ENCODE measurements around the gene RPRML. TPM values are rescaled to one million over a fixed set of nuclear protein-coding genes. Genes with fewer than 3 reads are reported as not detected.
"Not testable (repeated sequence)": the region's sequence is repeated elsewhere in the genome, so short reads cannot be mapped to it uniquely, and the experiment has no call there.

Gene RPRML
- total RNA-seq, 6 experiments from 2014 or later = not detected

- Mint-ChIP-seq H3K4me1 (ENCODE audit: low read depth) (peaks cover 14% of the 10 kb centered on the region), H3K27me3 (ENCODE audit: insufficient read depth) (peaks cover 50% of the 10 kb centered on the region), H3K4me3 (no peak overlapping the region; the same call in 1 of the 2 replicates), H3K36me3 (ENCODE audit: low read depth) (no peaks in the 10 kb centered on the region), H3K9me3 (no peaks in the 10 kb centered on the region; the same call in 1 of the 2 replicates), H3K27ac (no peak overlapping the region)
- peak; percentile 12 for DNase-seq
- TF ChIP-seq CTCF (IDR thresholded peaks at IDR 0.05) = no peak
Measured at GRCh38 chr17:46964315-46965265, 14.5 kb downstream of the RPRML start.

- no peak overlapping the region for H3K27ac Mint-ChIP-seq
- H3K9me3 Mint-ChIP-seq = no peaks in the 10 kb centered on the region; the same call in 1 of the 2 replicates
- H3K27me3 Mint-ChIP-seq (ENCODE audit: insufficient read depth) = peaks cover 54% of the 10 kb centered on the region
- no peak for DNase-seq
- no peak overlapping the region for H3K4me3 Mint-ChIP-seq
- H3K36me3 Mint-ChIP-seq (ENCODE audit: low read depth) = no peaks in the 10 kb centered on the region
- peaks cover 13% of the 10 kb centered on the region for H3K4me1 Mint-ChIP-seq (ENCODE audit: low read depth)
- no peak for TF ChIP-seq CTCF (IDR thresholded peaks at IDR 0.05)
Measured at GRCh38 chr17:46963571-46963970, 15.5 kb downstream of the RPRML start.

DNA sequence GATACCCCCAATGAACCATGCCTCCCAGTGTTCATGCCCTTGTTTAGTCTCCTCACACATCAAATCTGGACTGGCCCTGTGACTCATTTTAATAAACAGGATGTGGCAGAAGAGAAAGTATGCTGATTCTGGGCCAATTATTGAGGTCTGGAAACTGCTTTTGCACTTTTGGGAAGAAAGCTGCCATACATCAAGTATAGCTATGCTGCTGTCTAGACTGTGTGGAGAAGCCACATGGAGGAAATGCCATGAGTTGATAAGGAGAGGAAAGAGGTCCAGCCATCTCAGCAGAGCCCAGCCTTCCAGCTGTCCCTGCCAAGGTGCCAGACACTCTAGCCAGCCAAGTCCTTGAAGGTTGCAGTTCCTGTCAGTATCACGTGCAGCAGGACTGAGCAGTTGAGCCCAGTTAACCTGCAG is 16.7 kb downstream of the RPRML start:
- Mint-ChIP-seq H3K4me1 (ENCODE audit: low read depth) (peaks cover 7% of the 10 kb centered on the region), H3K27ac (no peak overlapping the region), H3K36me3 (ENCODE audit: low read depth) (no peaks in the 10 kb centered on the region), H3K4me3 (no peak overlapping the region), H3K9me3 (no peaks in the 10 kb centered on the region; the same call in 1 of the 2 replicates), H3K27me3 (ENCODE audit: insufficient read depth) (peaks cover 56% of the 10 kb centered on the region)
- TF ChIP-seq CTCF (IDR thresholded peaks at IDR 0.05) = no peak
- DNase-seq = no peak

- Mint-ChIP-seq H3K4me3 (no peak overlapping the region), H3K27ac (no peak overlapping the region), H3K27me3 (ENCODE audit: insufficient read depth) (peaks cover 49% of the 10 kb centered on the region), H3K36me3 (ENCODE audit: low read depth) (no peaks in the 10 kb centered on the region), H3K4me1 (ENCODE audit: low read depth) (peaks cover 7% of the 10 kb centered on the region), H3K9me3 (no peaks in the 10 kb centered on the region; the same call in 1 of the 2 replicates)
- no peak for DNase-seq
- no peak for TF ChIP-seq CTCF (IDR thresholded peaks at IDR 0.05)
Measured at GRCh38 chr17:46960152-46960551, 18.9 kb downstream of the RPRML start.

DNA sequence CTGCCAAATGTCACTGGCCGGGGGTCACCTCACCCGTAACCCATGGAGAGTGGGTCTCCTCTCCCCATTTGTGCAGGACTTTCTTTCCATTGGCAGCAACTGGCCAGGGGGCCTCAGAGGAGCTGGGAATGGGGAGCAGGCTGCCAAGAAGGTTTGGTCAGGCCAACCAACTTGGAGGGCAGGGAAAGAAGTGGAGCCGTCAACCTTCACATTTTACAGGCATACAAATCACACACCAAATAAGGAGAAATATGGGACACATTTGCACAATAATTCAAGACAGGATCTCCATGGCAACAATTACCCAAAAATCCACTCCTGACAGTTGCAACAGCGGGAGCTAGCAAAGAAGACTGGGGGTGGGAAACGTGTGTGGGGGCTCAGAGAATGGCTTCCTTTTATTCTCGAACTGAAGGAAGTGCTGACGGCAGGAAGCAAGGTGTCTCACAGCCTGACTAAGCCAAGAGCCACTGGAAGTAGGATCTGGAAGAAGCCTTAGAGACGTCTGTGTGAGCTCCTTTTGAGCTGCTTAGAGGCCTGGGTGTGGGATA is 20.9 kb downstream of the RPRML start:
- no peak overlapping the region for H3K4me3 Mint-ChIP-seq
- no peak overlapping the region for H3K27ac Mint-ChIP-seq
- H3K9me3 Mint-ChIP-seq = peaks cover 8% of the 10 kb centered on the region; the same call in 1 of the 2 replicates
- H3K27me3 Mint-ChIP-seq (ENCODE audit: insufficient read depth) = peaks cover 49% of the 10 kb centered on the region
- no peak for DNase-seq
- H3K4me1 Mint-ChIP-seq (ENCODE audit: low read depth) = peaks cover 7% of the 10 kb centered on the region
- no peak for TF ChIP-seq CTCF (IDR thresholded peaks at IDR 0.05)
- H3K36me3 Mint-ChIP-seq (ENCODE audit: low read depth) = no peaks in the 10 kb centered on the region

DNA sequence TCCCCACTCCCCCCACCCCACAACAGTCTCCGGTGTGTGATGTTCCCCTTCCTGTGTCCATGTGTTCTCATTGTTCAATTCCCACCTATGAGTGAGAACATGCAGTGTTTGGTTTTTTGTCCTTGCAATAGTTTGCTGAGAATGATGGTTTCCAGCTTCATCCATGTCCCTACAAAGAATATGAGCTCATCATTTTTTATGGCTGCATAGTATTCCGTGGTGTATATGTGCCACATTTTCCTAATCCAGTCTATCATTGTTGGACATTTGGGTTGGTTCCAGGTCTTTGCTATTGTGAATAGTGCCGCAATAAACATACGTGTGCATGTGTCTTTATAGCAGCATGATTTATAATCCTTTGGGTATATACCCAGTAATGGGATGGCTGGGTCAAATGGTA is 25.9 kb downstream of the RPRML start:
- H3K27ac Mint-ChIP-seq, H3K9me3 Mint-ChIP-seq: not testable (repeated sequence)

More for the DNA sequence above, 25.9 kb downstream of the RPRML start:
- not testable (repeated sequence) for H3K4me3 Mint-ChIP-seq; H3K36me3 Mint-ChIP-seq (ENCODE audit: low read depth); DNase-seq; H3K4me1 Mint-ChIP-seq (ENCODE audit: low read depth)
- peaks cover 26% of the 10 kb centered on the region for H3K27me3 Mint-ChIP-seq (ENCODE audit: insufficient read depth)

Measured in HFFc6 (cell line).